HL-60 (cell line): ENCODE results near the gene MAP4K4.

ENCODE experiments used
- CTCF ChIP-seq: IDR thresholded peaks from one replicate; pipeline ENCODE4 v1.5.1; 2011; ENCODE audit warnings: low read length, control low read depth, inconsistent platforms; ENCODE audit not compliant: insufficient read depth
- GABPA ChIP-seq: IDR thresholded peaks from 2 replicates; pipeline ENCODE4 v1.6.1; 2012; ENCODE audit warnings: low read depth
- POLR2AphosphoS5 ChIP-seq: IDR thresholded peaks from 2 replicates; pipeline ENCODE4 v1.6.1; 2012; ENCODE audit warnings: low read depth

GRCh38 chr2:101942851-101943250, 245.3 kb downstream of the MAP4K4 start:
- no peak for TF ChIP-seq CTCF
- no peak for TF ChIP-seq POLR2AphosphoS5
- no peak for TF ChIP-seq GABPA
